Large intestine (tissue), 12 donors: ENCODE measurements around the gene TPO. TPM values are rescaled to one million over a fixed set of nuclear protein-coding genes. Genes with fewer than 3 reads are reported as not detected.

Source experiments
- DNase-seq, 2 donors: peaks; one replicate each; pipeline versions ENCODE4 v3.0.0 to v3.0.0-alpha.2; 2013
- H3K27ac ChIP-seq: one replicate; pipeline ENCODE4 v1.5.1; 2013; ENCODE audit warnings: low read length
- H3K27me3 ChIP-seq: 2 replicates; pipeline ENCODE4 v1.6.1; 2013; ENCODE audit warnings: low read length; ENCODE audit not compliant: control insufficient read depth, insufficient read depth
- H3K36me3 ChIP-seq: 2 replicates; pipeline ENCODE4 v1.6.1; 2013; ENCODE audit warnings: low read length; ENCODE audit not compliant: control insufficient read depth, insufficient read depth
- H3K4me1 ChIP-seq: one replicate; pipeline ENCODE4 v1.6.1; 2013; ENCODE audit warnings: low read length; ENCODE audit not compliant: control insufficient read depth, insufficient read depth
- H3K4me3 ChIP-seq: one replicate; pipeline ENCODE4 v1.5.1; 2013; ENCODE audit warnings: low read length
- H3K9me3 ChIP-seq: one replicate; pipeline ENCODE4 v1.6.1; 2013; ENCODE audit warnings: mild to moderate bottlenecking, low read depth, low read length, moderate library complexity; ENCODE audit not compliant: control insufficient read depth
- WGBS: methylation state at CpG from one replicate; pipeline ENCODE4 v1.1.5; 2013; ENCODE audit warnings: low lambda C conversion rate; ENCODE audit not compliant: insufficient coverage; 5-methylcytosine and 5-hydroxymethylcytosine counted together
- long read RNA-seq, 11 donors: transcript quantifications; one replicate each; lab custom pipeline, GENCODE V29; 2026
- polyA plus RNA-seq: library from polyadenylated mRNA; unstranded; fragments of 120-200 nt; gene quantifications from one replicate; pipeline ENCODE4 v1.2.1, GENCODE V29; 2013

Gene TPO
- polyA plus RNA-seq, result 0.30 TPM
- long read RNA-seq, donor 1, result 0 reads
- long read RNA-seq, donor 2, result 0 reads
- long read RNA-seq, donor 3, result 0 reads
- long read RNA-seq, donor 4, result 0 reads
- long read RNA-seq, donor 5, result 0 reads
- long read RNA-seq, donor 6, result 0 reads
- long read RNA-seq, donor 7, result 0 reads
- long read RNA-seq, donor 8, result 0 reads
- long read RNA-seq, donor 9, result 0 reads
- long read RNA-seq, donor 10, result 0 reads
- long read RNA-seq, donor 11, result 0 reads

DNA sequence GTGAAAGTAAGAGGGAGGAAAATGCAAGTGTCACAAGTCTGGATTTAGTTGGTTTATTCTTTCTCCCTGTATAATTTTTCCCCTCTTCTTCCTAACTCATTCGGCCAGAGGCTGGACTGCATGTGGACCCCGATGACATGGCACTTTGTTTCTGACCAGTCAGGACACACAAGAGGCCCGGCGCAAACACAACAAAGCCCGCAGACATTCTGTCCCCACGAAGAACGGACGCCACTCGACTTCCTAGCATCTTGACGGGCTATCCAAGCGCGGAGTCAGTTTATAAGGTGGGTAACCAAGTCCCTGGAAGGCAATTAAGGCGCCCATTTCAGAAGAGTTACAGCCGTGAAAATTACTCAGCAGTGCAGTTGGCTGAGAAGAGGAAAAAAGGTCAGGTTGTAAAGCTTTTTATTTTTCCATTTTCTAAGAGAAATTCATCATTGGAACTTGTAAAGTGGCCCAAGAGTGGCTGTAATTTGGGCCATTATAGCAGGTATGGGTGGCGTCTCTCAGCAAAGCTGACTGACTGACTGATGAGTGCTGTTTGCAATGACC is at the start of gene TPO:
TPO (plus strand) TSS at position 308 of the 555 bp plus-strand sequence. CDS start 946 bp downstream, outside the sequence.
- WGBS, result no CpG with 5 or more reads among the region's 15 CpGs
- Histone ChIP-seq H3K36me3 (no peaks in the 10 kb centered on the region), H3K9me3 (no peaks in the 10 kb centered on the region), H3K4me3 (no peak within 1 kb of the TSS), H3K27me3 (no peaks in the 10 kb centered on the region), H3K4me1 (no peaks in the 10 kb centered on the region), H3K27ac (no peak within 1 kb of the TSS)
- DNase-seq, result no peak

DNA sequence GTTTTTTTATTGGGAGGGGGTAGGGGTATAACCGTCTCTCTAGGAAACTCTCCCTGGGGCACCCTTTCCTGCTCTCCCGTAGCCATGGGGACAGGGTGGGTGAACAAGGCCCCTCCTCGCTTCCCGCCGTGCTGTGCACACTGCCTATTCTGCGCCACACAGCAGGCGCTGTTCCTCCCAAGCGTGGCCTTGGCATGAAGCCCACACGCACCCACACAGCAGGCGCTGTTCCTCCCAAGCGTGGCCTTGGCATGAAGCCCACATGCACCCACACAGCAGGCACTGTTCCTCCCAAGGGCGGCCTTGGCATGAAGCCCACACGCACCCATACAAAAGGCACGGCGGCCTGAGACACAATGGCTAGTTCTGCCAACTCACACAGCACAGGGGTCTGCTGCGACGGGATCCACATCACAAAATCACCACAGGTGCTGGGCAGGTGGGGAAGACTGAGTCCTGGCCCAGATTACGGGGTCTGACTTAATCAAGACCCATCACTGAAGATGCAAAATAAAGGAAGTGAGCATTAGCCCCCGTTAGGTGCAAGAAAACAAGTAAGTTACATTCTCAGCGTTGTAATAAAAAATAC is 46.6 kb upstream of the TPO start:
- no peaks in the 10 kb centered on the region for H3K27me3 ChIP-seq
- no peaks in the 10 kb centered on the region for H3K9me3 ChIP-seq
- H3K27ac ChIP-seq, result no peak overlapping the region
- no peaks in the 10 kb centered on the region for H3K4me1 ChIP-seq
- no peaks in the 10 kb centered on the region for H3K36me3 ChIP-seq
- WGBS, result 86% methylated on average over 1 of the region's 20 CpGs
- H3K4me3 ChIP-seq, result no peak overlapping the region
- DNase-seq, result no peak

DNA sequence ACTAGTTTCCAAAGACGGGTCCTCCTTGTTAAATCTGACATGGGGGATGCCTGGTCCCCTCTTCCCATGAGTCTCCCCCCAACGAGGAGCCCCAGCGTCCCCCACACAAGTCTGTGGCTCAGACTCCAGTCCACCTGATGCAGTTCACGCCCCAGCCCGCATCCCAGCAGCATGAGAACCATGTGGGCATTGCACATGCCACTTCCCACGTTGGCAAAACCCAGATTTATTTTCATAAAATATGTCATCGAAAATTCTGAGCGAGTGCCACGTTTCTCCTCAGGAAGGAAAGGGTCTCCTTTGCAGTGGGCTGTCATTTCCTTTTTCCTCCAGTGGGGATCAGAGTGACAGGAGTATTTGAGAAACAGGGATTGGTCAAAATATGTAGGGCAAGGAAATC is 45.7 kb upstream of the TPO start:
- DNase-seq, result no peak
- H3K4me3 ChIP-seq, result no peak overlapping the region
- H3K27ac ChIP-seq, result no peak overlapping the region
- H3K9me3 ChIP-seq, result no peaks in the 10 kb centered on the region
- no peaks in the 10 kb centered on the region for H3K4me1 ChIP-seq
- 95% methylated on average over 3 of the region's 9 CpGs for WGBS
- H3K27me3 ChIP-seq, result no peaks in the 10 kb centered on the region
- H3K36me3 ChIP-seq, result no peaks in the 10 kb centered on the region

DNA sequence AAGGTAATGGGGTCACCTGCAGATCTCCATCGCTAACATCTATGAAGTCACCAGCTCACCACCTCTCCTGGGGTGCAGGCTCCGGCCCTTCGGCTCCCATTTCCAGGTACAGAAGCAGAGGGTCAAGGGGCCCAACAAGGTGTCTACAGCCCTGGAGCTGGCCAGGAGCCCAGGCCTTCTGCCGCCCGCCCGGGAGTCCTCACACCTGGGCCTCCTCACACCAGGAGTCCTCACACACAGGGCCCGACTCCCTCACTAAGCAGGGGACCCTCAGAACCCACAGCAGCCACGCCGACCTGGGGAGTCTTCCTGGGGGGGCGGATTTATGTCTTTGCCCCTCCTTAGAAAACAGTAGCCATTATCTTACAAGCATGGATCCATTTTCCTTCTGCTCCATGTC is 43.4 kb upstream of the TPO start:
- no peak for DNase-seq
- no CpG with 5 or more reads among the region's 10 CpGs for WGBS
- H3K4me1 ChIP-seq, result no peaks in the 10 kb centered on the region

DNA sequence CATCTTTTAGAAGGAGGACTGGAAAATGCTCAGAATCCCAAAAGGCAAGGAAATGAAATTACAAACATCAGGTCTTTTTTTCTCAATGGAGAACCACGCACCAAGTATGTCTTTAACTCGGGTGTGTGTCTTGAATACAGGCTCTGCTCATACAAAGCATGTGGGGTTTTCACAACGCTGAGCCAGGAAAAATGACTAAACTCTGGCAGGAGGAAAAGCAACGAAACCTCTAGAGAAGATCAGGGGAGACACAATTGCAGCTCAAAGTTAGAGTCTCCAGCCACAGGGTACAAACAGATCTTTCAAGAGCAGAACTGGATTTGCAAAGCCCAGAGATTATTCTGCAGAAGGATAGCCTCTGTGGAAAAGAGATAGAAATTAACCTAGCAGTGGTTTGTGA is 42.8 kb upstream of the TPO start:
- Histone ChIP-seq H3K4me1 (no peaks in the 10 kb centered on the region), H3K4me3 (no peak overlapping the region), H3K27ac (no peak overlapping the region), H3K9me3 (no peaks in the 10 kb centered on the region), H3K36me3 (no peaks in the 10 kb centered on the region), H3K27me3 (no peaks in the 10 kb centered on the region)
- no peak for DNase-seq
- no CpG with 5 or more reads among the region's 4 CpGs for WGBS

More for the DNA sequence above, 43.4 kb upstream of the TPO start:
- no peak overlapping the region for H3K27ac ChIP-seq
- no peaks in the 10 kb centered on the region for H3K36me3 ChIP-seq
- H3K9me3 ChIP-seq, result no peaks in the 10 kb centered on the region
- no peak overlapping the region for H3K4me3 ChIP-seq
- H3K27me3 ChIP-seq, result no peaks in the 10 kb centered on the region

- Histone ChIP-seq H3K4me1 (no peaks in the 10 kb centered on the region), H3K27me3 (no peaks in the 10 kb centered on the region), H3K27ac (no peak overlapping the region), H3K36me3 (no peaks in the 10 kb centered on the region), H3K9me3 (no peaks in the 10 kb centered on the region), H3K4me3 (no peak overlapping the region)
- DNase-seq, result no peak
- no CpG with 5 or more reads among the region's 11 CpGs for WGBS
These were observed 42.2 kb upstream of the TPO start for GRCh38 chr2:1371082-1371481.

GRCh38 chr2:1373830-1374229 is 39.4 kb upstream of the TPO start:
- H3K27ac ChIP-seq, result no peak overlapping the region
- DNase-seq, result no peak
- H3K36me3 ChIP-seq, result no peaks in the 10 kb centered on the region
- H3K27me3 ChIP-seq, result no peaks in the 10 kb centered on the region
- no peak overlapping the region for H3K4me3 ChIP-seq
- H3K9me3 ChIP-seq, result peaks cover 4% of the 10 kb centered on the region
- no CpG with 5 or more reads among the region's 12 CpGs for WGBS
- H3K4me1 ChIP-seq, result no peaks in the 10 kb centered on the region

- Histone ChIP-seq H3K36me3 (no peaks in the 10 kb centered on the region), H3K9me3 (peaks cover 4% of the 10 kb centered on the region), H3K4me3 (no peak overlapping the region), H3K27me3 (no peaks in the 10 kb centered on the region), H3K4me1 (no peaks in the 10 kb centered on the region), H3K27ac (no peak overlapping the region)
- WGBS, result no CpG with 5 or more reads among the region's 11 CpGs
- DNase-seq, result no peak
These were observed 39.0 kb upstream of the TPO start for GRCh38 chr2:1374287-1374686.

DNA sequence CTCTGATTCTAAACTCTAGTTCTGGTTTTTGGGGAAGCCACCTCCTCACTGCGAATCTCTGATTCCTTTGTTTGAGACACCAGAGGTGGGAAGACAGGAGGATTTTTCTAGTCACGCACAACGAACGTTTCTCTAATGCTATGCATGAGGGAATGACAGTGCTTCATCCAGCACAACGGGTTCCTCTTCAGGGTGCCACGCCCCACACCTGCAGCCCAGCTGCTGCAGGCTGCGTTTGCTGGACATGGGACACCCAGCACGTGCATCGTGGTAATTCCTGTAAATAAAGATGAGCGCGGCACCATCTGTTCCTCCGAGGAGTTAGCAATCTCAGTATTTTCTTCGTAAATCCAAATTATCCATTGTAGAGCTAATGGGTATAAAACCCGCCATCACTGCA is 37.5 kb upstream of the TPO start:
- no CpG with 5 or more reads among the region's 14 CpGs for WGBS
- H3K4me3 ChIP-seq, result no peak overlapping the region
- peaks cover 4% of the 10 kb centered on the region for H3K9me3 ChIP-seq
- no peaks in the 10 kb centered on the region for H3K27me3 ChIP-seq
- no peak for DNase-seq
- H3K4me1 ChIP-seq, result no peaks in the 10 kb centered on the region
- H3K36me3 ChIP-seq, result no peaks in the 10 kb centered on the region
- H3K27ac ChIP-seq, result no peak overlapping the region

DNA sequence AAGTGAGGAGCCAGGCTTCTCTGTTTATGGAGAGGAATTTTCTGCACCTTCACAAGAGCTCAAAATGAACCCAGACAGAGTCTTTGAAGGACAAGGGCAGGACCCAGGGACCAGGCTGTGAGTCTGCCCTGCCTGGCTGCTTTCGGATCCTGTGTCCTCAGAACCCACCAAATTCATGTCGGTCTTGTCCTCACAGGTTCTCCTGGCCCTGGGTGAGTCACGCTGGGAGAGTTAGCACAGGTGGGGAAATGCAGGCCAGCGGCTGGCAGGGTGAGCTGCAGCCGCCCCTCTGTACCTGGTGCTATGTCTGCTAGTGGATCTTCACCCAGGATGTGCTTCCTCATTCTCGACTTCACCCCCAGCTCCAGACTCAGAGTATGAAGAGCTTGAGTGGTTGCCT is 35.8 kb upstream of the TPO start:
- WGBS, result no CpG with 5 or more reads among the region's 6 CpGs
- H3K9me3 ChIP-seq, result peaks cover 4% of the 10 kb centered on the region
- H3K4me3 ChIP-seq, result no peak overlapping the region
- no peak overlapping the region for H3K27ac ChIP-seq
- no peaks in the 10 kb centered on the region for H3K36me3 ChIP-seq
- H3K4me1 ChIP-seq, result no peaks in the 10 kb centered on the region
- DNase-seq, result no peak
- H3K27me3 ChIP-seq, result no peaks in the 10 kb centered on the region
